GM12878 (cell line): ENCODE results near the gene SIN3B.

Experiments used
- MEF2B ChIP-seq: fragments of 450-650 bp; IDR thresholded peaks from 2 replicates; pipeline ENCODE4 v1.6.1; 2018; ENCODE audit warnings: mild to moderate bottlenecking, moderate library complexity; ENCODE audit not compliant: partially characterized antibody, poor library complexity, severe bottlenecking
- TF ChIP-seq, protein P1 (sequence below), 3 experiments: IDR thresholded peaks in 2 of 3; conservative IDR thresholded peaks in 1 of 3; 2 replicates each; pipeline ENCODE4 v1.5.1; 2011; ENCODE audit warnings: low read depth in 3 of 3, low read length in 3 of 3, mild to moderate bottlenecking in 3 of 3, control low read depth in 2 of 3, moderate library complexity in 2 of 3, inconsistent platforms in 1 of 3, mixed read lengths in 1 of 3; ENCODE audit not compliant: control insufficient read depth in 2 of 3, insufficient read depth in 1 of 3; ENCODE audit errors: extremely low read depth in 1 of 3
- TF ChIP-seq, protein P2 (sequence below): IDR thresholded peaks from 2 replicates; pipeline ENCODE4 v1.6.1; 2012; ENCODE audit warnings: low read depth, low read length, improper control_type of control experiment

- TF ChIP-seq, protein P1, sequence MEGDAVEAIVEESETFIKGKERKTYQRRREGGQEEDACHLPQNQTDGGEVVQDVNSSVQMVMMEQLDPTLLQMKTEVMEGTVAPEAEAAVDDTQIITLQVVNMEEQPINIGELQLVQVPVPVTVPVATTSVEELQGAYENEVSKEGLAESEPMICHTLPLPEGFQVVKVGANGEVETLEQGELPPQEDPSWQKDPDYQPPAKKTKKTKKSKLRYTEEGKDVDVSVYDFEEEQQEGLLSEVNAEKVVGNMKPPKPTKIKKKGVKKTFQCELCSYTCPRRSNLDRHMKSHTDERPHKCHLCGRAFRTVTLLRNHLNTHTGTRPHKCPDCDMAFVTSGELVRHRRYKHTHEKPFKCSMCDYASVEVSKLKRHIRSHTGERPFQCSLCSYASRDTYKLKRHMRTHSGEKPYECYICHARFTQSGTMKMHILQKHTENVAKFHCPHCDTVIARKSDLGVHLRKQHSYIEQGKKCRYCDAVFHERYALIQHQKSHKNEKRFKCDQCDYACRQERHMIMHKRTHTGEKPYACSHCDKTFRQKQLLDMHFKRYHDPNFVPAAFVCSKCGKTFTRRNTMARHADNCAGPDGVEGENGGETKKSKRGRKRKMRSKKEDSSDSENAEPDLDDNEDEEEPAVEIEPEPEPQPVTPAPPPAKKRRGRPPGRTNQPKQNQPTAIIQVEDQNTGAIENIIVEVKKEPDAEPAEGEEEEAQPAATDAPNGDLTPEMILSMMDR (IDR thresholded peaks at IDR 0.05 in 2 of 3, conservative IDR thresholded peaks at IDR 0.05 in 1 of 3; ENCODE audit: control insufficient read depth in 2 of 3, extremely low read depth in 1 of 3, insufficient read depth in 1 of 3, low read depth in 3 of 3, low read length in 3 of 3) = no peak
- TF ChIP-seq, protein P2, sequence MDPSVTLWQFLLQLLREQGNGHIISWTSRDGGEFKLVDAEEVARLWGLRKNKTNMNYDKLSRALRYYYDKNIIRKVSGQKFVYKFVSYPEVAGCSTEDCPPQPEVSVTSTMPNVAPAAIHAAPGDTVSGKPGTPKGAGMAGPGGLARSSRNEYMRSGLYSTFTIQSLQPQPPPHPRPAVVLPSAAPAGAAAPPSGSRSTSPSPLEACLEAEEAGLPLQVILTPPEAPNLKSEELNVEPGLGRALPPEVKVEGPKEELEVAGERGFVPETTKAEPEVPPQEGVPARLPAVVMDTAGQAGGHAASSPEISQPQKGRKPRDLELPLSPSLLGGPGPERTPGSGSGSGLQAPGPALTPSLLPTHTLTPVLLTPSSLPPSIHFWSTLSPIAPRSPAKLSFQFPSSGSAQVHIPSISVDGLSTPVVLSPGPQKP = no peak
- TF ChIP-seq MEF2B = peak; percentile 67
Measured at GRCh38 chr19:16894080-16894479, 64.9 kb downstream of the SIN3B start.
